GM11168 (cell line): ENCODE results near the gene NAV3.

Experiments used
- in situ Hi-C: fragments of 300-500 bp; cut with MboI; formaldehyde crosslinking; loops from one replicate; pipeline ENCODE4 v1.12.0; 2022; ENCODE audit warnings: low sequenced_read_pairs; ENCODE audit not compliant: unreplicated experiment

Gene NAV3

DNA sequence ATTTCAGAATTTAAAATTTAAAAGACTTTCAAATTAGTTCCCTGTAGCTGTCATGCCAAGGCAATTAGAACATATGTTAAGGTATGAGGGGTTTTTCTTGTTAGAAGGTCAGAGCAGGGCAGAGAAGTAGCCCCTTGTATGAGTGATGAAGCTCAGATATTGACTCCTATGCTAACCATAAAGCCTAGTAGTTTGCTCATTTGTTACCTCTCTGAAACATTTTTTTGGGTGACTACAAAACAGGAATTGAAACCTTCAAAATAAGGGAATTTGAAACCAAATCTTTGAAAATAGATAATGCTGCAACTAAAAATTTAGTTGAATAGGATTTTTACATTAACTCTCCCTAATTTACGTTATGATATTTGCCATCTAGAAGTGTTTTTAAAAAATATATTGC, 333.5 kb downstream of the NAV3 start:
- in situ Hi-C loops = no loop called here

DNA sequence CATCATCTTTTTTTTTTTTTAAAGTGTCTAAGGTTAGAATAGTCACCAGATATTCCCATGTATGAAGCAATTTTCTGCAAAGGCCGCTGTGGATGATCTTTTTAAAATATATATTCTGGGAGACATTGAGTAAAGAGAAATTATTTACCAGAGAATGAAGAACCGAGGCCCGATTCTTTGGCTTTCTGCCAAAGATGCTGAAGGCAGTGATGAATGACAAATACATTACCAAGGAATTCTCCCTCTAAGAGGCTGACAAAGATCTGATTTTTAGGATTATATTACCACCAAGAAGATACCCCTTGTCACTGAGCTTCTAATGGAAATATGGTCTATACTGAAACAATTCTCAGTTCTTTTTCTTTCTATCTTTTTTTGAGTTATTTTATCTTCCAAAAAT, 336.8 kb downstream of the NAV3 start:
- in situ Hi-C loops = no loop called here

DNA sequence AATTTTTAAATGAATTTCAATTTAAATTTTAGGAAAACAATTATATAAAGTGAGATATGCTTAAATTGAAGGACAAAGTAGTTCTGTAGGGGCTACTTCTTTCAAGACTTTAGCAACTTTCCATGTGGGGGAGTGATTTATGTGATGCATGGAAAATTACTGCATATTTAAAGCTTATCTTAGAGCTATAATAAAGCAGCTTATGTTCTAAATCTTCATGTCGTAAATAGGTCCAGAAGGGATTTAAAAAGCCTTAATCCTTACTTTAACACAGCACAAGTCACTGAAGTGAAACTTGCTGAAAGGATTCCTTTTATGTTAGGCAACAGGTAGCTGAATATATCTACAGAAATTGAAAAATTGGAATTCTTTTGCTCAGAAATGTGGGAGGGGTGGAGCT, 340.4 kb downstream of the NAV3 start:
- in situ Hi-C loops = no loop called here

DNA sequence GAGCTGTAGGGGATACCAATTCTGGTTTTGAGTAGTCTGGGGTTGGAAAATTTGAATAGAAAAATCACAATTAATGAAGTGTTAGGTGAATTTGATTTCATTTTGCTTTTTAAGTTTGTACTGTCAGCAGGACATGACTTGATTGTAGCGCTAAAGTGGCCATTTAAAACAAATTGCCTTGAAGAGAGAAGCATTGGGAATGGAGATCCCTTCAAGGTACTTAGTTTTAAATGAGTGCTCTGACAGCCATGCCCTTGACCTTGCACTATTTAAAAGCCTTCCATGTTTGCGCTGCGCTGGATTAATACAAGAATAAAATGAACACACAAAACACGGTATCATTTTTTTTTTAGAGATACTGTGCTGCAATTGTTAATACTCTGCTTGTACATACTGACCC, 345.9 kb downstream of the NAV3 start:
- in situ Hi-C loops = no loop called here

DNA sequence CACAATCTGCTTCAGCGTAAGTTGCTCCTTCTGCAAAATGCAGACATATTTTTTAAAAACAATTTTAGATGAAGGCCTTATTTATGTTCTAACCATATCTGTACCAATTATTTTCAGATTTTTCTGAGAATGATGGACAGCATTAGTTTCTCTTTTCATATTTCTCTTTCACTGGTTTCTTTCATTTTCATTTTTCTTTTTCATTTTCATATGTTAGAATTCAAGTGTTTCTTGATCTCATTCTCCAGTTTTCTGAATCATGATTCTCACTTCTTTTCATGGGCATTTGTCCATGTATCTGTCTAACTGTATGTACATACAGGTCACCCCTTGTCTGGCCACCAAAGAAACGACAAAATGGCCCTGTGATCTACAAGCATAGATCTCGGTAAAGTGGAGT, 346.6 kb downstream of the NAV3 start:
- in situ Hi-C loops = no loop called here

DNA sequence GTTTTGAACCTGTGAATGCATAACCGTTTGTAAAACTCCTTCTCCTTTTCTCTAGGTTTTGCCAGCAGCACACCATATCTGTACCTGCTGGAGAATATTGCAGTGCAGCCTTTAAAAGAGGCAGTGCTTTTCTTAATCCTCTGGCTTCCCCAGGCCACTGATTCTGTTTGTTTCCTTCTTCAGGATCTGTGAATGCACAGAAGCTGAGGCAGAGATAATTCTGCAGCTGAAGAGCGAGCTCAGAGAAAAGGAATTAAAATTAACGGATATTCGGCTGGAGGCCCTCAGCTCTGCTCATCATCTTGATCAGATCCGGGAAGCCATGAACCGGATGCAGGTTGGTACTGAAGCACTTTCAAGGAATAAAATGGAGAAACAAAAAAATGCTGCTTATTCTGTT, 348.7 kb downstream of the NAV3 start:
- in situ Hi-C loops = no loop called here

DNA sequence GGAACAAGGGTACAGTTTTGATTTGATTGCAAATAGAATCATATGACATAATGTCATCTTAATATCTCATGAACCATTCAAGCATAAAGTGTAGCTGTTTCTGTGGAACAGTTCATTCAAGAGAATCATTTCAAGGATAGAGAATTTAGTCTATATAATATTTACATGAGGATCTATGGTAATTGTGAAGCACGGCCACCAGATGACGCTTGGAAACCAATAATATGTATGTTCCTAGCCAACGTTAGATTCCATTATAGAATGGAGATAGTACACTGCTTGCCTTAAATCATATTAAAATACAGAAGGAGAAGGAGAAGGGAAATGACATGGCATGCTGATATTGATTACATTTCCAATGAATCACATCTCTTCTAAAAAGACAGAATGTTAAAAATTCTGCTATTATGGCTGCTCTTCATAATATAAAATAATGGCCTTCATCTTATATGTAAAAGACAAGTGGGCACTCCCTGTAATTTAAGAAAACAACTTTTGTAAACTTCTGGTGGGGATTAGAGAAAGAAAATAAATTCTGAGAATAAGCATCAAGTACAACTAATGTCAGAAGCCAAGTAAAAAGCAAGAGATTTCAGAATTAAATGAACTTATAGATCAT, 351.0 kb downstream of the NAV3 start:
- in situ Hi-C loops = no loop called here

DNA sequence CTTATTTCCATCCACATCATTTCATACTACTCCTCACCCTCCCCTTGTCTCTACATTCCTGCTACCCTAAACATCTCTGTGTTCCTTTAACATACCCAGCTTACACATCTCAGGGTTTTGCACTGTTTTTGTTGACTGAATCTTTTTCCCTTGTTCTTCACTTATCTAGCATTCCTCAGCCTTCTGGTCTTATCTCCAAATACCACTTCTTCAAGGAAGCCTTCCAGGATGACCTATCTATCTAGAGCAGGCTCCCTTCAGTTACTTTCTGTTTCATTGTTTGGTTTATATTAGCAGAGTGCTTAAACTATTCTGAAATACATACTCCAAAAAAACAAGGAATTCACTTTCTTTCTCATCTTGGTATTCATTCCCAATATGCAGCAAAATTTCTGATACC, 353.1 kb downstream of the NAV3 start:
- in situ Hi-C loops = no loop called here

DNA sequence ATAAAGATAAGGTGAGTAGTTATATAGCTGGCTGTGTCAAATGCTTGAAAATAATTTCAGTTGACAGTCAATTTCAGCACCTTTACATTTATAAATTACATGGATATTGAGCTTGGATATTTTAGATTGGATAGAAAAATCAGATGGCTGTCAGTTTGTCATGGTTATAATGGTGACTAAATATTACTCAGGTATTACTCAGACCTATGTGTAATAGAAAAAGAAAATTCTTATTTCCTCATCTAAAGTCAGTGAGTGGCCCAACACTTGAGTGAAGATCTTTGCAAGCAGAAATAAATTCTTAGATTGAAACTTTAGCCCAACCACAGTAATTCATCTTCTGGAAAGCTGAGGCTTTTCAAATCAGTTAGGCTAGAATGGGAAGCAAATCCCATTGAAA, 354.4 kb downstream of the NAV3 start:
- in situ Hi-C loops = no loop called here

DNA sequence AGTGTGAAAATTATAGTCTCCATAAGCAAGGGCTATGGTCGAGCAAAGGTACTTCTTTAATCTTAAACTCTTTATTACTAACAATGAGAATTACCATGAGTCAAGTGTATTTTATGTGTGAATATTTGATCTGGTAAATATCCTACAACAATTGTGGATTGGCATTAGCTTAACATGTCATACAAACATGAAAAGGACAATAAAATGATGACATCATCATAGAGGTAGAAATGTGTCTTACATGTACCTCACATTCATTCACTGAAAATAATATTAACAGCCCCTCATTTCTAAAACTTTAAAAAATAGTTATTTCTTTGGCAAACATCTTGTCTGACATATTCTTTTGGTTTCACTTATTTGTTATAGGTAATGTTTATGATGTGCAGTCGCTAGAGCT, 355.0 kb downstream of the NAV3 start:
- in situ Hi-C loops = no loop called here

DNA sequence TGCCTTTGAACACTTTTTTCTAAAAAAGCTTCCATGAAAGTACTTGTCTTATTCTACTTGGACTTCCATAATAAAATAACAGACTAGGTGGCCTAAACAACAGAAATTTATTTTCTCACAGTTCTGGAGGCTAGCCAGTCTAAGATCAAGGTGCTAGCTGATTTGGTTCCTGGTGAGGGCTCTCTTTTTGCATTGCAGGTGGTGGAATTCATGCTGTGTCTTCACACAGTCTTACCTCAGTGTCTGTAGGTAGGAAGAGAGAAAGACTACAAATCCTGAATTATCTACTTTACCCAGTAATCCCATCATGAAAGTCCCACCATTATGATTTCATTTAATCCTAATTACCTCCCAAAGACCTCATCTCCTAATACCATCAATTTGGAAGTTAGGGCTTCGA, 356.0 kb downstream of the NAV3 start:
- in situ Hi-C loops = no loop called here

DNA sequence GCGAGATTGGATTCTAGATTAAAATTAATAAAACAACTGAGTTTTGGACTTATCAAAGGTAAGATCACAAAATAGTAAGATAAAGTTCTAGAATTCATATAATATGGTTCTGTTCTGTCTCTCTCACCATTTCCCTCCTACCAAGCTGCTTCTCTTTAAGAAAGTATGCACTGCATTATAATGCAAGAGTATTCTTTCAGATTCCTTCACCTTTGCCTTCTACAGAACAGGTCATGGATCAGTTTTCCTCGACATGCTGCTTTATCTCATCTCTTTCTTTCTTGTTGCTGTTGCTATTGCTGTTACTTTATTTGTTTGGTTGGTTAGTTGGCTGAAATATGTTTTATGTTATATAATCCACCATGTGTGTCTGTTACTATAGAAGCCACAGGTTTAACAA, 357.0 kb downstream of the NAV3 start:
- in situ Hi-C loops = no loop called here

DNA sequence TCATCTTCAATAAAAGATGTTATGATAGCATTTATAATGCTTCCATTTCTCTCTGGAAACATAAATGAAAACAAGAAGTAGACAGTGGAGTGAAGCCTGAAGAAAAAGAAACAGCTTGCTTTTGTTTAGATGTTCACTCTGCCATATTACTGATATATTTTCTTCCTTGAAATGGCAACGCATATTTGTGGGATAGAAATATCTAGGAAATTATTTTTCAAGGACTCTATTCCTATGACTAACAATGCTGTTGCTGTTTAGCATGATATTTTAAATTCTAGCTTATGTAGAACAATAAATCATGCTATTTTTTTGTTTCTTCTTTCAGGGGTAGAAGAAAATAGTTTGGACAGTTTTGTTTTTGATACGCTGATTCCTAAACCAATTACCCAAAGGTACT, 359.0 kb downstream of the NAV3 start:
- in situ Hi-C loops = no loop called here

DNA sequence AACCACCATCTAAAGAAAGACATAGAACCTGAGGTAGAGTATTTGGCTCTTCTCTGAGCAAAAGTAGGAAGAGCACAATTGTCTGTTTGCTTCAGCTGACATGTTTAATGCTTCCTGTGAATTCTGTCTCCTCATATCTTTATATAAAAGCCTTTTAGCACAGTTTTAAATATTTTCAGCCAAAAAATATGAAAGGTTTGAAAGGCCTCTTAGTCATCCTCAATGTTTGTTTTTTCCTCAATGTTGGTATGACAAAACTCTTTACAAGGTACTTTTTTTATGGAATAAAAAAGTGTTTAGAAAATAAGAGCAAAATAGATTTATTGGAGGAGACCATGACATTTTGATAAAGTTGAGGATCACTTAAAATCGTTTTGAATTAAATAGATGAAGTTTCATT, 360.9 kb downstream of the NAV3 start:
- in situ Hi-C loops = no loop called here

DNA sequence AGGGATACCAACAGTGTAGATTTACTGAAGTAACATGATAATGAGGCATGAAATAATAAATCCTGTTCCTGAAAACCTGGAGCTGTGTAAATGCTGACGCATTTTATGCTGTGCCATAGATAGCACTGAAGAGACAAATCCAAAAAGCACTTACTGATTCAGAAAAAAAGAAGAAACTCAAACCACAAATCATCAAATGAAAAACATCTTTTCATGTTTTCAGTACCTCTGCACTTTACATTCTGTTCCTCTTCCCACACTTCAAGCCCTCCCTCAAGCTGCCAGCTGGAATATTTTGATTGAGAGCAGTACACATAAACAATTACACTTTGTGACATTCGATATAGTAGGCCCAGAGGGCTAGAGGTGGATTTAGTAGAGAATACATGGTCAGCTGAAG, 362.3 kb downstream of the NAV3 start:
- in situ Hi-C loops = no loop called here

DNA sequence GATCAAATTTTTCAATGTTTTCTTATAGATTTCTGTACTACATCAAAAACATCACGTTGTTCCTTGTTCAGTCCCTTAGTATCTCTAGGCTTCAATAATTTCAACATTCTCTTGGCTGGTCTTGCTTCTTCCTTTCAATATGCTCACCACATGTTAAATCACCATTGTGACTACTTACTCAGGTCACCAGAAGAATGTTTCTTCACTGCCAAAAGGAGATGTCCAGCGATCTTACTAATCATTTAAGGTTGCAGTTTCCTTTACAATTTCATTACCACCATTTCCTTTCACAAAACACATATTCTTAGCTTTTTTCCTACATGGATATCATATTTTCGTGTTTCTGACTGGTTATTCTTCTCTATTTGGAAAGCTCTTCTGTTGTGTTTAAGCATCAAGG, 363.8 kb downstream of the NAV3 start:
- in situ Hi-C loops = no loop called here

DNA sequence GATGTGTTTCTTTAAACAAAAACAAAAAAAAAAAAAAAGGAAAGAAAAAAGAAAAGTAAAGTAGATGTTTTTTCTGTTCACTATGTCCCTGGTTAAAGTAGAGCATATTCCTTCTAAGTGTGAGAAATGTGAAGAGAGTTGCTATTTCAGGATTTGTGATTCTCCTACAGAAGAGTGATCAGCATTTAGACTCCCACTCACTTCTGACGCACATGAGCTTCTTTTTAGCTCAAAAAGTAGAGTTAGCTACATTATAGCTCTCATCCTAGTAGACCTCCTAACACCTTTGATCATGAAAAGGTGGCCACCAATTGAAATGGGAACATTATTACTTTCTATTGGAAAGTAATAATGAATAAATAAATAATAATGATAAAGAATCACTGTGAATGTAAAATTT, 368.2 kb downstream of the NAV3 start:
- in situ Hi-C loops = no loop called here

DNA sequence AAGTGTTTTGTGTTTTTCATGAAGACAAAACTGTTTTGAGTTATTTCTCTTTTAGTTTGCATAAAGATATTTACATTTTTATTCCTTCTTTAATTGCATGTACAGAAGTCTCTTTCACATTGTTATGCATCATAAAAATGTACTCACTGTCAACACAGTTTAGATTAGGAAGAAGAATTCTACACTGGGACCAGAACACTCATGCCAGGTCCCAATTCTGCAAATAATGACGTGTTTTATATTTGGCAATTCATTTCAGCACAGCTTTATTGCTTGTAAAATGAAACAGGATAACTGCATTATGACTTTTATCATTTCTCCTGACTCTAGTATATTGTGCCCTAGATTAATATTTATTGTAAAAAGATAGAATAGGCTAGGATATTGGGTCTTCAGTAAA, 369.2 kb downstream of the NAV3 start:
- in situ Hi-C loops = no loop called here

DNA sequence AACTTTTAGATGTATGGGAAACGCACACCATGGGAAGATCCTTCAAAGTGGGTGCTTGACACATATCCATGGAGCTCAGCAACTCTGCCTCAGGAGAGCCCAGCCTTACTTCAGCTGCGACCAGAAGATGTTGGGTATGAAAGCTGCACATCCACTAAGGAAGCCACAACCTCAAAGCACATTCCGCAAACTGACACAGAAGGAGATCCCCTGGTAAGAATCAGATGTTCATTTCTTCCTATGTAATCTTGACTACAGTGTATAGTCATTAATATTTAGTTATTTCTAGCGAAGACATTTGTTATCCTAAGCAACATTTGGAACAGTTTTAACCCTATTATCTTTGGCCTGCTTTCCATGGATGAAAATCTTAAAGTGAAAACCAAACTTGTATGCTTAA, 374.2 kb downstream of the NAV3 start:
- in situ Hi-C loops = no loop called here

DNA sequence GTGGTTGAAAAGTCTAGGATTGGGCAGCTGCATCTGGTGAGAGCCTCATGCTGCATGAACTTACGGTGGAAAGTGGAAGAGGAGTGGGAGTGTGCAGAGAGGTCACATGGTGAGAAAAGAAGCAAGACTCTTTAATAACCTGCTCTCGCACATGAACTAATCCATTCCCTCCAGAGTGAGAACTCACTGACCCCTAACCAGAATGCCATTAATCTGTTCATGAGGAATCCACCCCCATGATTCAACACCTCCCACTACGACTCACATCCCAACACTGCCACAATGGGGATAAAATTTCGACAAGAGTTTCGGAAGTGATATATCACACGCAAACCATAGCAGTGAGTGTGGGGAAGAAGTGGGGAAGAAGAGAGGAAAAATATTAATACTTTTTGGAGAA, 377.4 kb downstream of the NAV3 start:
- in situ Hi-C loops = no loop called here

DNA sequence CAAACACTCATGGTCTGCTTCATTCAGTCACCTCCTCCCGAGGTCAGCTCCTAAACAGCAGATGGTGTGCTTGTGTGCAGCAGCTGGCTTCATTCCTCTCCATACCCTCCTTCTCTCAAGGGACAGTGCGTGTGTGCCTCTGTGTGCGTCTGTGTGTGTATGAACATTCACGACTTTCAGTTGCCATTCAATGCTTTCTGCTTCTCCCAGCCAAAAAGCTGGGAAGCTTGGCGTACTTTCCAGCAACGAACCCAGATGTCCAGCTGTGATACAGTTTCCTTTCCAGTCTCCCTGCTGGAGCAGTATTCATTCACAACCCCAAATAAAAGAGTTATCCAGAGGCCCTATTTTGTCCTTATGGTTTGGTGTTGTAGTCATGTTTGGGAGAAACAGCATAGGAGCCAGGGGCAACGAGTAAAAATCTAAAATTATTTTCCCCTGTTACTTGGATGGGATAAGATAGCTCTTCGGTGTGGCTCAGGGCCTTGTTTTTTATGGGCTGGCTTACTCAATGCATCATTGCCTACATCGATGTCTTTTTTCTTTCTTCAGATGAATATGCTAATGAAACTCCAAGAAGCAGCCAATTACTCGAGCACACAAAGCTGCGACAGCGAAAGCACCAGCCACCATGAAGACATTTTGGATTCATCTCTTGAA, 379.3 kb downstream of the NAV3 start:
- in situ Hi-C loops = no loop called here

DNA sequence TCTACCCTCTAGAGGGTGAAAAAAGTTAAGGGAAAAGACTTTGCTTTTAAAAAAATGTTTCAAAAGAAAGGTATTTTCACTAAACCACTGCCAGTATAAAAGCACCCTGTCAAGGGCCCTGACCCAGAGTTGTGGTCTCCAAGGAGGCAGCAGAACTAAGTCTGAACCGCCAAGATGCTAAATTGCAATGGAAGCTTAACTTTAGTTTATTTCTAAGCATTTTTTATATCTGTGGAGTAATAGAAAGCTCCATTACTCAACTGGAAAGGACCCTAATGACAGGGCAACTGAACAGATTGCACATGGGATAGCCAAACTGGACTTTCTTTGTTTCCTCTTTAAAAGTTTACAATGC, 379.8 kb downstream of the NAV3 start:
- in situ Hi-C loops = no loop called here

DNA sequence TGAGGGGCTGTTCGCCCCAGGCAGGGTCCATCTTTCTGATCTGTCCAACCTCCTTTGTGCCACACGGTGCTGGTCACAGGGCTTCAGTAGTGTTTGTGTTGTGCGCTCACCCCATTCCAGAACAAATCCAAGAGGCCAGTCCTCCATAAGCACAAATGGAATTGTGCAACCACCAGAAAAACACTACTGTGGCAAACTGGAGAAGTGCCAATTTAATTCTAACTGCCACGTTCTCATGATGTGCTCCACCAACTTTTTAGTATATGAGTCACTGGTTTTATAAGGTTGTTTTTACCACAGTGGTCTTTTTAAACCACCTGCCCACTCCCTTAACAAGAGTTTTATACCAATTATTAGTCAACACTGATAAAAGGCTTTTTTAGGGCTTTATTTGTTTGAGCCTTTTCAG, 380.2 kb downstream of the NAV3 start:
- in situ Hi-C loops = no loop called here
